Activated CD8-positive, alpha-beta memory T cell treated with anti-CD3 and anti-CD28 coated beads, Interleukin-2, amount 50 U/mL, for 24 hours (primary cell): ENCODE results near the gene TMEM41B.
"Not testable (repeated sequence)": the region's sequence is repeated elsewhere in the genome, so short reads cannot be mapped to it uniquely, and the experiment has no call there.

Experiments
- DNase-seq: peaks from one replicate; pipeline ENCODE4 v3.0.0-alpha.2; 2020; ENCODE audit errors: extremely low read depth

TMEM41B gene

DNA sequence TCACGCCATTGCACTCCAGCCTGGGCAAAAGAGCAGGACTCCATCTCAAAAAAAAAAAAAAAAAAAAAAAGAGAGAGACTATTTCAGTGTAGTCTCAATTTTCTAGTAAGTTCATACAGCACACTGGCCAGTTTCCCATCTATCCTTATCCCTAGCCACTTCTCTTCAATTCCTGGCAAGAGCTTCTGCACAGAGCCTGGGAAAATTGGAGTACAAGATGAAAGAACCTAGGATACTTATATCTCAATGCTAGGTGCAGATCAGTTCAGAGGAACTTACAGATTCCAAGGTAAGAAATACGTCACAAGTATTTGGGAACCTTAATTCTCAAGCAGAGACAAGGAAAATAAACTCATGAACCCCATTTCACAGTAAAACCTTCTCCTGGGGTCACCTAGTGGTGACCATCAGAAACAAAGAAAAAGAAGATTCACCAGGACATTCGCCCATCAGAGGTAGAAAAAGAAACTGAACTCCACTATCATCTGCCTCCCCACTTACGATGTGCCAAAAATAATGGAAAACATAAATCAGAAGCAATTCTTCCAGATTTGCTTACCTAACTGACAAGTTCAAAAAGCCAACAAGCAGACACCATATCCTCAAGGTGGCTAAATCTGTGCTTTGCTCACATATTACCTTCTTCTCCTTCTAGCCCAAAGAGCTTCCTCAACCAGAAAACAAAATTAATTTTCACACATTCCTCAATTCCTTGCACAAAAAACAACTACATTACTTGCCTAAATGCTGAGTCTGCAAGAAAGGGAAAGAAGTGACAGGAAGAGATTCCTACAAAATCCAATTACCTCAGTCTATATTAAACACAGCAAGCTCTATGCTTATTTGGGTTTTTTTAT lies 54.2 kb downstream of the TMEM41B start:
- no peak for DNase-seq

- DNase-seq, result not testable (repeated sequence)
Observed at GRCh38 chr11:9258279-9258678, 56.1 kb downstream of the TMEM41B start.

DNA sequence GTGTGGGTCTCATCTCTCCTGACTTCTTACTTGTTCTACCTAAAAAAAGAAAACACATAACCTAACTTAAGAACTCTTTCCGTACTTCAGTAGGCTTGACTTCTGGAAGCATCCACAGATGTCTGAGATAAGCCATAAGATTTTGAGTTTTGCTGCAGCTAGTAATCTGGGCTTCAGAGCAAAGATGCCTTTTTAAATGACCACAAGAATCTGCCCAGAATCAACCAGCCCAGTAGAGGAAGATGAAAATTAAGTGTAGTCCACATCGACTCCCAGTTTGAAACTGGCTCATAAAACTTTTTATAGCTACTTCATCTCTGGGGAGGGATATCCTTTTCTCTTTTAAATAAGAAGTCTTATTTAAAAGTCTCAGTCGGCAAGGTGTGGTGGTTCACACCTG lies 60.0 kb downstream of the TMEM41B start:
- no peak for DNase-seq

GRCh38 chr11:9253086-9253485 lies 61.3 kb downstream of the TMEM41B start:
- no peak for DNase-seq

DNA sequence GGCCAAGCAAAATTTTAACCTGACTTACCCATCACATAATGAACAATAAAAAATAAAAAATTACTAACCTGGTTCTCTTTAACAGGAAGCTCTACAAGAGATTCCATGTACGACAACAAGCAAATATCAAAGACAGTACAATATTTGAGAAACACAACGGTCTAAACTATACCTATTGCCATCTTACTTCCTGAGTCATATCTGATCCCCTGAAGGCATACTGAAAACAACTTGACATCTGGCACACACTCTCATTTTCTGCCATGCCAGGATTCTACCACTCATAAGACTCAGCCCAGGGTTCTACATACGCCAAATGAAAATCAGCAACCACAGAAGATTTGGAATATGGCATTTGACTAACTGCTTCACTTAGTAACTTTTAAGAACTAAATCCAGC lies 63.1 kb downstream of the TMEM41B start:
- no peak for DNase-seq

DNA sequence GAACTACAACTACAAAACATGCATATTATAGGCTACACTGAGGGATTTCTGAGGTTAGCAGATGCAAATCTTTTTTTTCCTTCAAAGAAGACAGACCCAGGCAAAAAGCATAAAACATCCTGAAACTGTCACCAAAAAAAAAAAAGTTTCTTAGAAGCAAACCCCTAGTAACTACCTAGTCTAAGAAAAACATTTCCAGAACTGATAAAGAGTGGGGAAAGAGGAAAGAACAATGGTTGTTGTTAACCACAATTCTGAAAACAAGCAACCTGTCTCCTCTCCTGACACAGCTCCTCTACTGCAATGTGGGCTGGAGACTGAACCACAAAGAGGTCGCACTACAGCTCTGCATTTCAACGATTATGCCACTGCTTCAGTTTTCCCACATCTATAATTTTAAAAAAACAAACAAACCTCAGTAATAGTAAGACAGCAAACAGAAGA lies 64.2 kb downstream of the TMEM41B start:
- DNase-seq, result no peak

GRCh38 chr11:9249252-9249651 lies 65.1 kb downstream of the TMEM41B start:
- no peak for DNase-seq

- DNase-seq, result no peak
Observed at GRCh38 chr11:9247863-9248262, 66.5 kb downstream of the TMEM41B start.

DNA sequence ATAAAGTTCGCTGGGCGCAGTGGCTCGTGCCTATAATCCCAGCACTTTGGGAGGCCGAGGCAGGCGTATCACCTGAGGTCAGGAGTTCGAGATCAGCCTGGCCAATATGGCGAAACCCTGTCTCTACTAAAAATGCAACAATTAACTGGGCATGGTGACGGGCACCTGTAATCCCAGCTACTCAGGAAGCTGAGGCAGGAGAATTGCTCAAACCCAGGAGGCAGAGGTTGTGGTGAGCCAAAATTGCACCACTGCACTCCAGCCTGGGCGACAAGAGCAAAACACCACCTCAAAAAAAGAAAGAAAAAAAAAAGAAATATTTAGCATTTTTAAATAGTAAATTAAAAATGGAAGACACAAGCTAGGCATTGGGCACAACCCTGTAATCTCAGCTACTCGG lies 78.2 kb downstream of the TMEM41B start:
- not testable (repeated sequence) for DNase-seq

- no peak for DNase-seq
Observed at GRCh38 chr11:9232482-9232881, 81.9 kb downstream of the TMEM41B start.

GRCh38 chr11:9231848-9232177 lies 82.6 kb downstream of the TMEM41B start:
- no peak for DNase-seq
